Right lobe of liver (tissue), 6 donors: Measurements from ENCODE around the gene PI16. TPM values are rescaled to one million over a fixed set of nuclear protein-coding genes. Genes with fewer than 3 reads are reported as not detected.

Source experiments
- ATAC-seq, 4 donors: fragments of 200-7000 bp; cut with Tn5 transposase; one replicate each; pipeline ENCODE4 v1.9.1; 2020; ENCODE audit warnings: mild to moderate bottlenecking in 4 of 4, moderate library complexity in 4 of 4
- DNase-seq, 3 donors: peaks; one replicate each; pipeline ENCODE4 v3.0.0-alpha.2; 2020
- H3K27ac ChIP-seq, 3 donors: fragments of 200-600 bp; one replicate each; pipeline ENCODE4 v1.8.0; 2022
- H3K27me3 ChIP-seq, 2 donors: fragments of 200-600 bp; one replicate each; pipeline ENCODE4 v1.8.0; 2022
- H3K36me3 ChIP-seq, 4 donors: fragments of 200-600 bp; sonication (generic) in 1 of 4; one replicate each; pipeline versions ENCODE4 v1.5.1 to v1.8.0; 2017 to 2022; ENCODE audit warnings: control low read depth in 1 of 4
- H3K4me1 ChIP-seq, 4 donors: fragments of 200-600 bp; sonication (generic) in 1 of 4; one replicate each; pipeline versions ENCODE4 v1.5.1 to v1.8.0; 2017 to 2022; ENCODE audit warnings: control low read depth in 1 of 4
- H3K4me3 ChIP-seq, 3 donors: fragments of 200-600 bp; one replicate each; pipeline ENCODE4 v1.8.0; 2022
- H3K9me3 ChIP-seq, 4 donors: fragments of 200-600 bp; sonication (generic) in 1 of 4; one replicate each; pipeline versions ENCODE4 v1.5.1 to v1.8.0; 2017 to 2022; ENCODE audit warnings: control low read depth in 1 of 4
- POLR2A ChIP-seq: fragments of 450-650 bp; IDR thresholded peaks from one replicate; pipeline ENCODE4 v1.6.1; 2017; ENCODE audit warnings: antibody characterized with exemption, mild to moderate bottlenecking
- WGBS: methylation state at CpG from one replicate; pipeline ENCODE4 v1.1.6; 2018; ENCODE audit warnings: low coverage, low lambda C conversion rate; ENCODE audit not compliant: insufficient coverage; ENCODE audit errors: missing lambda C conversion rate; 5-methylcytosine and 5-hydroxymethylcytosine counted together
- intact Hi-C, 2 donors: fragments of 100-400 bp; cut with DNase I; formaldehyde crosslinking; loops; one replicate each; pipeline versions ENCODE4 v1.11.2 to v1.14.1; 2022
- total RNA-seq, 6 experiments: library from RNA; depleted of rRNA in 2 of 6; stranded (reverse); fragments of >200 nt in 2 of 6; fragmentation: NEBNext Ultra II Directional in 3 of 6; extraction: Animal tissue kit (Norgen Biotek cat#: 25700) in 3 of 6; gene quantifications; one replicate each; pipeline versions ENCODE4 v1.1.0 to v1.2.4, GENCODE V29; 2016 to 2023
- TF ChIP-seq, protein P1 (sequence below), 4 donors: fragments of 200-600 bp in 3 of 4; fragments of 450-650 bp in 1 of 4; IDR thresholded peaks; one replicate each; pipeline versions ENCODE4 v1.5.1 to v1.8.0; 2016 to 2022; ENCODE audit warnings: antibody characterized with exemption in 4 of 4, mild to moderate bottlenecking in 2 of 4
- donor health status: DM: no; HTN: yes; CAD: no.
- donor health status: DM: no; HTN: no; CAD: no.
- donor health status: DM: no; HTN: no; CAD: no.
- donor health status: DM: no; HTN: yes; CAD: no.
- donor health status: DM: no; HTN: yes; CAD: no.

The PI16 gene
- total RNA-seq, 6 experiments from 2014 or later = 0.11 to 0.42 TPM; not detected in 4

DNA sequence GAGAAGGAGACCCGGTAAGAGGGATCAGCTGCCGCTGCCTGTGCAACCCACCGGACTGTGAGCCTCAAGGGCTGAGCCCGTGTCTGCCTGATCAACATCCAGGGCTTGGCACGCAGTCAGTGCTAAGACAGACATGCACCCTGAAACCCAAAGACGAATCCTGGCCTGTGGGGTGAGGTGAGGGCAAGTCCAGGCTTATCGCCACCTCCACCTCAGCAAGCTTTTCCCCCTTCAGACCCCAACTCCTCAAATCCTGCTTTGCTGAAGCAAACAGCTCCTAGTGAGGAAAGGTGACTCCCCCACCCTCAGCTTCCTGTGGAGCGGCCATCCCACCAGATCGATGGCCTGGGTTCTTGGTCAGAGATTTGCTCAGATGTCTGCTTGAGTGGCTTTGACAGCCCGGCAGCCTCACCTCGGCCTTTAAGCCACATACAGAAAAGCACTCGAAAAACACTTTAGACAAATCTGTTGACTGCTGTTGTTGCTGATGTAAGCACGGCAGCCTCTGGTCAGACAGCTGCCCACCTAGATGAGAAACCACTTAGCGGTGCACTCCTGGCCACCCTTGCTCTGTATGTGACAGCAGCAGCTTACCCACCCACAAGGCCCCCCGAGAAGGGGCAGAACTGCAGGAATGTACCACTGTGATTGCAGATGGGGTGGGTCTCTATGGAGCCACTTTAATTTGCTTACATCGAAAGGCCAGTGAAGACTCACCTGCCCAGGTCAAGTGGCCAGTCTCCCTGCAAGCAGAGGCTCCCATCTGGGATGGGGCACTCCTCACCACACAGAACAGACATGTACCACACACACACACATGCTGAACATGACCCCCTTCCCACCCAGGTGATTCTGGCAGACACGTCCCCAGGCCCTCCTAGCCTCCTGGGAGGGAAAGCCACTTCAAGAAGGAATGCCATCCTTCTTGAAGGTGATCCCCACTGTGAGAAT is 16.6 kb downstream of the PI16 start:
- no CpG with 5 or more reads among the region's 17 CpGs for WGBS
- no peak overlapping the region for H3K4me3 ChIP-seq
- DNase-seq (no peak), ATAC-seq (no peak)
- H3K27ac ChIP-seq = no peak overlapping the region
- no peaks in the 10 kb centered on the region for H3K9me3 ChIP-seq
- intact Hi-C loops = loop anchor here (10.0 kb wide), 1 partner anchor 76 kb away; no protein-coding TSS in a partner anchor
- peaks cover 4 to 89% (median 56%) of the 10 kb centered on the region in 4 donors for H3K36me3 ChIP-seq
- no peaks in the 10 kb centered on the region for H3K4me1 ChIP-seq
- H3K27me3 ChIP-seq = no peaks in the 10 kb centered on the region
- TF ChIP-seq, protein P1, sequence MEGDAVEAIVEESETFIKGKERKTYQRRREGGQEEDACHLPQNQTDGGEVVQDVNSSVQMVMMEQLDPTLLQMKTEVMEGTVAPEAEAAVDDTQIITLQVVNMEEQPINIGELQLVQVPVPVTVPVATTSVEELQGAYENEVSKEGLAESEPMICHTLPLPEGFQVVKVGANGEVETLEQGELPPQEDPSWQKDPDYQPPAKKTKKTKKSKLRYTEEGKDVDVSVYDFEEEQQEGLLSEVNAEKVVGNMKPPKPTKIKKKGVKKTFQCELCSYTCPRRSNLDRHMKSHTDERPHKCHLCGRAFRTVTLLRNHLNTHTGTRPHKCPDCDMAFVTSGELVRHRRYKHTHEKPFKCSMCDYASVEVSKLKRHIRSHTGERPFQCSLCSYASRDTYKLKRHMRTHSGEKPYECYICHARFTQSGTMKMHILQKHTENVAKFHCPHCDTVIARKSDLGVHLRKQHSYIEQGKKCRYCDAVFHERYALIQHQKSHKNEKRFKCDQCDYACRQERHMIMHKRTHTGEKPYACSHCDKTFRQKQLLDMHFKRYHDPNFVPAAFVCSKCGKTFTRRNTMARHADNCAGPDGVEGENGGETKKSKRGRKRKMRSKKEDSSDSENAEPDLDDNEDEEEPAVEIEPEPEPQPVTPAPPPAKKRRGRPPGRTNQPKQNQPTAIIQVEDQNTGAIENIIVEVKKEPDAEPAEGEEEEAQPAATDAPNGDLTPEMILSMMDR (IDR thresholded peaks at IDR 0.05) = no peak
- no peak for TF ChIP-seq POLR2A

DNA sequence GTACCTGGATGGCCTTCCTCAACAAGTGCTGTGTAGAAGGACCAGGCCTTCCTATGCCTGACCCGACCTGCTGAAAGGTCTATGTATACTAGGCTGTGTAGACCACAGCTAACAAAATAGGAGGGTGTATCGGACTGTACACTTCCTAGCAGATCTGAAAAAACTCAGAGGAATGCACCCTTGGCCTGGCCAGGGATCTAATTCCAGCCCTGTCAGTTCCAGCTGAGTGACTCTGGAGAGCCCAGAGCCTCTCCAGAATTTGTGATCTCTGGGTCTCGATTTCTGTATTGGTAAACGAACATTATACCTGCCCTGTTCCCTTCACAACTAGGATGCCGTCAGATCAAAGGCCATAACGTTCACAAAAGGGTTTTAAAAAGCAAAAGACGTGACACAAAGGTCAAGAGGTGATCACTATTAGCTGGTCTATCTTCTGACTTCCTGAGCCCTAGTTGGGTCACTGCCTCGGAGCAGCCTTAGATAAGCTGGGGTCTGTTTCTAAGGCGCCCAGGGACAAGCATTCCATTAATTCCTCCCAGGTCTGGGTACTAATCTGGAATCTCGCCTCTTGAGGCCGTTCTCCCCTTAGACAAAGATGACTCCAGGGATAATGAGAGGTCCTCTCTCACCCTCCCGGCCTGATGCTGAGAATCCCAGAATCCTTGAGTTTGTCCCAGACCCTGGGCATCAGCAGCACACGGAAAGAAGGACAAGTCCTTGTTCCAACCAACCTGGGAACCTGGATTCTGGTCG is 17.6 kb downstream of the PI16 start:
- 59% methylated on average over 4 of the region's 14 CpGs for WGBS
- H3K4me1 ChIP-seq = no peaks in the 10 kb centered on the region
- ATAC-seq = no peak
- H3K9me3 ChIP-seq = no peaks in the 10 kb centered on the region
- peaks cover 4 to 98% (median 61%) of the 10 kb centered on the region in 4 donors for H3K36me3 ChIP-seq
- H3K27me3 ChIP-seq = no peaks in the 10 kb centered on the region
- TF ChIP-seq POLR2A = no peak
- TF ChIP-seq, protein P1 (IDR thresholded peaks at IDR 0.05) = no peak
- intact Hi-C loops = loop anchor here (10.0 kb wide), 1 partner anchor 77 kb away; no protein-coding TSS in a partner anchor
- no peak for DNase-seq
- no peak overlapping the region for H3K4me3 ChIP-seq
- no peak overlapping the region for H3K27ac ChIP-seq

DNA sequence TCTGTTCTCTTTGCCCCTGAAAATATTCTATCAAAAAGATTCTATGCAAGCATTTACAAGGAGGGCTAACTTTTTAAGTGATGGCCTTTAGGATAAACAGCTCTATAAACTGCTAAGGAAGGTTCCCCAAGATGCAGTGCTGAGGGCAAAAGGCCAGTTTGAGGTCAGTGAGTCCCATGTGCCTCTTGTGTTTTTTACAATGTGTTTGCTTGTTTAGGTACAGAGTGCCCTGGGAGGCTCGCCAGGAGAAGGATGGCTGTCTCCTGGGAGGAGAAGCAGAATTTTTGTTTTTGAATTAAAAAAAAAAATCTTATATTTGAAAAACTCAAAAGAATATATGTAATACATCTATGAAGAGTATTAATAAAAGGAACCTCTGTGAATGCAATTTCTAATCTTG is 18.7 kb downstream of the PI16 start:
- no peak for ATAC-seq
- WGBS = 91% methylated on average over 1 of the region's 1 CpG
- Histone ChIP-seq H3K36me3 (peaks cover 9 to 100% (median 59%) of the 10 kb centered on the region in 4 donors), H3K4me3 (no peak overlapping the region), H3K9me3 (no peaks in the 10 kb centered on the region), H3K4me1 (no peaks in the 10 kb centered on the region), H3K27ac (no peak overlapping the region), H3K27me3 (no peaks in the 10 kb centered on the region)
- intact Hi-C loops = loop anchor here (10.0 kb wide), 1 partner anchor 78 kb away; no protein-coding TSS in a partner anchor
- DNase-seq = no peak
- no peak for TF ChIP-seq POLR2A

DNA sequence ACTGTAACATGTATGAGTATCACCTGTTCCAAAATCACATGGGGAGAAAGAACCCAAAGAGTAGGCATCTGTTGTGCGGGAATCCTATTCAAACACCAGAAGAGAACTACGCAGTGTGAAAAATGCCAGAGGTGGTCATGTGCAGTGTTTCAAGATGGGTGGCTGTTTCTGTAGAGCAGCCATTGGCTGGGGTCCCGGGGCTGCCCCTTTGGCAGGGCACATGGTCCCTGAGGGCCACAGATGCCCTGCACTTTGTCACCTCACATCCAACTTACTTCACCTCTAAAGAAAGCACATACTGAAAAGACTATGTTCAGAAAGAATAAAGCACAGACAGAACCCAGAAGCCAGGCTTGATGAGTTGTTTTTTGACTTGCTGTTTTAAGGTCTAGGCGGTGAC is 19.1 kb downstream of the PI16 start:
- Histone ChIP-seq H3K4me1 (no peaks in the 10 kb centered on the region), H3K27me3 (no peaks in the 10 kb centered on the region), H3K4me3 (no peak overlapping the region), H3K36me3 (peaks cover 9 to 97% (median 57%) of the 10 kb centered on the region in 4 donors), H3K9me3 (no peaks in the 10 kb centered on the region), H3K27ac (no peak overlapping the region)
- DNase-seq = no peak
- 100% methylated on average over 2 of the region's 4 CpGs for WGBS
- ATAC-seq = no peak
- intact Hi-C loops = loop anchor here (10.0 kb wide), 1 partner anchor 79 kb away; no protein-coding TSS in a partner anchor
- TF ChIP-seq, protein P1 (IDR thresholded peaks at IDR 0.05) = no peak
- no peak for TF ChIP-seq POLR2A
